Epithelial cell of proximal tubule (primary cell): ENCODE data around the gene B4GALT1. TPM values are rescaled to one million over a fixed set of nuclear protein-coding genes. Genes with fewer than 3 reads are reported as not detected.

Experiments
- DNase-seq: peaks from one replicate; pipeline ENCODE4 v3.0.0-alpha.2; 2011; ENCODE audit warnings: low read depth
- H3K4me3 ChIP-seq: 2 replicates; pipeline ENCODE4 v1.5.1; 2011; ENCODE audit warnings: low read depth, mild to moderate bottlenecking, low read length
- total RNA-seq: library from RNA; depleted of rRNA; stranded (reverse); fragments of >200 nt; gene quantifications from 2 replicates; pipeline ENCODE4 v1.2.3, GENCODE V29; 2015
- TF ChIP-seq, protein P1 (sequence below): conservative IDR thresholded peaks from 2 replicates; pipeline ENCODE4 v1.5.1; 2012; ENCODE audit warnings: low read depth, mild to moderate bottlenecking, low read length

Gene B4GALT1
- total RNA-seq, 1 donor from 2014 or later = 60.7 TPM

DNA sequence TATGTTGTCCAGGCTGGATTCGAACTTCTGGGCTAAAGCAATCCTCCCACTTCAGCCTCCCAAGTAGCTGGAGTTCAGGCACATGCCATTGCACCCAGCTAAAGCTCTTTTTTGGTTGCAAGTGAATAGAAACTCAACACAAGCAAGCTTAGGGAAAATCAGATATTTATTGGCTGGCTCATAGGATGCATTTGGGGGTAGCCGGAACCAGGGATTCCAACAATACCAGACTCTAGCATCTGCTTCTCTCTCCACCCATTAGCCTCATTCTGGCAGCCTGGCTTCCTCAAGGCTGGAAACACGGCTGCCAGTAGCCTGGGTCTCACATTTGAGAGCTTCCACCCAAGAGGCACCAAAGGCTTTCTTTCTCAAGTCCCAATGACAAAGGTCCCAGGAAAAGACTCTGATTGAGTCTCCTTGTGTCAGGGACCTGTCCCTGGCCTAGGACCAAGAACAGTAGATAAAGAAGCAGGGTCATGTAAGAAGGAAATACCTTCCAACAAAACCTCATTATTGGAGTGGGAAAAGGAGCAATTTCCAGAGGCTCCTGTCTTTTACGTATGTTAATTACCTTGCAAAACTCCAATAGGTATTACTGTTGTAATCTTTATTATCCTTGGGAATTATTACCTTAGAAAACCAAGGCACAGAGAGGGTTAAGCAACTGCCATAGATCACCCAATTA is 23.0 kb upstream of the B4GALT1 start:
- no peak overlapping the region for H3K4me3 ChIP-seq
- TF ChIP-seq, protein P1, sequence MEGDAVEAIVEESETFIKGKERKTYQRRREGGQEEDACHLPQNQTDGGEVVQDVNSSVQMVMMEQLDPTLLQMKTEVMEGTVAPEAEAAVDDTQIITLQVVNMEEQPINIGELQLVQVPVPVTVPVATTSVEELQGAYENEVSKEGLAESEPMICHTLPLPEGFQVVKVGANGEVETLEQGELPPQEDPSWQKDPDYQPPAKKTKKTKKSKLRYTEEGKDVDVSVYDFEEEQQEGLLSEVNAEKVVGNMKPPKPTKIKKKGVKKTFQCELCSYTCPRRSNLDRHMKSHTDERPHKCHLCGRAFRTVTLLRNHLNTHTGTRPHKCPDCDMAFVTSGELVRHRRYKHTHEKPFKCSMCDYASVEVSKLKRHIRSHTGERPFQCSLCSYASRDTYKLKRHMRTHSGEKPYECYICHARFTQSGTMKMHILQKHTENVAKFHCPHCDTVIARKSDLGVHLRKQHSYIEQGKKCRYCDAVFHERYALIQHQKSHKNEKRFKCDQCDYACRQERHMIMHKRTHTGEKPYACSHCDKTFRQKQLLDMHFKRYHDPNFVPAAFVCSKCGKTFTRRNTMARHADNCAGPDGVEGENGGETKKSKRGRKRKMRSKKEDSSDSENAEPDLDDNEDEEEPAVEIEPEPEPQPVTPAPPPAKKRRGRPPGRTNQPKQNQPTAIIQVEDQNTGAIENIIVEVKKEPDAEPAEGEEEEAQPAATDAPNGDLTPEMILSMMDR = no peak
- DNase-seq = no peak

GRCh38 chr9:33189331-33189791 is 22.2 kb upstream of the B4GALT1 start:
- TF ChIP-seq, protein P1 = no peak
- DNase-seq = no peak
- no peak overlapping the region for H3K4me3 ChIP-seq

- TF ChIP-seq, protein P1 = no peak
- H3K4me3 ChIP-seq = no peak overlapping the region
- no peak for DNase-seq
These were observed 21.6 kb upstream of the B4GALT1 start for GRCh38 chr9:33188711-33189110.

DNA sequence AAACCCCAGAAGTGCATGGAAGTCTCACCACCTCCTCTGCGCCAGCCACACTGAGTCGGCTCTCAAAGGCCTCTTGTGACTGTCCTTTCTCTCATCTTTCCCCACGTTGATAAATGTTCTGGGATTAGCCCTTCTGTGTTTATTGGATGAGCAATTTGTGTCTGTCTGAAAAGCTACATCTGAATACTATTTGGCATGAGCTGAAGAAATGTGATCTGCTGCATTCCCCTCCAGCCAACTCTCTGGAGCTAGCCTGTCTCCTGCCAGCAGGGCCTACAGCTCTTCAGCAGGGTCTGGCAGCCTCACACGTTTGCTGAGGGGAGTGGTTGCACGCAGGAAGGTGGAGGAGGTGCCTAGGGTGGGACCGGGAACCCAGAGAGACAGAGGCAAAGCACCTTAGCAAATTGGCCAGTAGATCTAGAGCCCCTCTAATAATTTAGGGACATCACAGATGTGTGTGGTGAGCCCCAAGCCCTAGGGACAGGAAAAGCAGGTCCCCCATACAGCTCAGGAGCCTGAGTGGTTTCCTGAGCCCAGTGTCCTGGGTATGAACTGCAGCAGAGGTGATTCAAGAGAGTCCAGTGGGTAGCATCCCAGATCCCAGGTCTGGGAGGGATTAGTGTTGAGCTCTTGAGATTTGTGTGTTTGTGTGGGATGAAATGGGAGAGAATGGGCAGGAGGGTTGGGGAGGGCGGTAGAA is 20.5 kb upstream of the B4GALT1 start:
- DNase-seq = no peak
- TF ChIP-seq, protein P1 = no peak
- no peak overlapping the region for H3K4me3 ChIP-seq

GRCh38 chr9:33186457-33187168 is 19.5 kb upstream of the B4GALT1 start:
- TF ChIP-seq, protein P1 = no peak
- DNase-seq = no peak
- H3K4me3 ChIP-seq = no peak overlapping the region

DNA sequence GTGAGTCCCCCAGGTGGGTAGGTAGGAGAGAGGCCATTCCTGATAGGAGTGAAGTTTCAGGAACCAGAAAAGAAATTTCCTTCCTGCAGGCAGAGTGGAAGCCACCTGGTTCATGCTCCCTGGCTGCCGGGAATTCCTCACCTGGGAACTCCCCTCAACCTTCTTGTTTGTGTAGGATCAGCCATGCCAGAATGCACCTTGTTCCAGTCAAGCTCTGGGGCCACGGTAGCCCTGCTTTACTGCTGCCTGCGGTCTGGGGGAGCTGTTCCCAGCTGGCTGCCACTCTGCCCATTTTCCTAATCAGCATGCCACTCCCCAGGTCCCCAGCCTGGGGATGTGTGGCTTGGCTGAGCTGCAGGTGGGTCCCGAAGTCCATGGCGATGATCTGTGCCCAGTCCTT is 18.7 kb upstream of the B4GALT1 start:
- DNase-seq = no peak
- TF ChIP-seq, protein P1 = no peak
- H3K4me3 ChIP-seq = no peak overlapping the region
